Measurements from ENCODE around the gene TMEM42.

Gene TMEM42

DNA sequence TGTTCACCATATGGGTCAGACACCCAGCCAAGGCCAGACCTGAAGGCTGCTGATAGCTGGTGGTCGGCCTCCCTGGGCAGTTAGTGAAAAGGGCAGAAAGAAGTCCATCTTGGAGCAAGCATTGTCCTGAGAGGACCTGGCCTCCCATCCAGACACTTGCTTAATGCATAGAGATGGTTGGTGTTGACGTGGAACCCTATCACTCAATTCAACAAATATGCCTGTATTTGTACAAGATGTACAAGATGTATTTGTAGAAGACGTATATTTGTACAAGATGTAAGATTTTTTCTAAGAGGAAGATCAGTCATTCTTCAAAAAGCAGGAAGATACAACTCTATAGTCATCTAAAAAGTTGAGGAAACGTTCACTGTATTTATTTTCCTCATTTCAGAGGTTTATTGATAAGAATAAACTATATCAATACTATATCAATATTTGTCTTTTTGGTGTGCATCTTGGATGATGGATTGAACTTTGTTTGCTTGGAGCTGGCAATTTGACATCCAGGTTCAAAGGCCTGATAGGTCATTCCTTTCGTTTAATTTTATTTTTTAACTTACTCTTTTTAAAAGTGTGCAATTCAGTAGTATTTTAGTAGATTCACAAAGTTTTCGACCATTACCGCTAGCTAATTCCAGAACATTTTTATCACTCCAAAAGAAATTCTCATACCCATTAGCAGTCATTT lies 5.9 kb downstream of the TMEM42 start:
- TF ChIP-seq POLR2AphosphoS5 (IDR thresholded peaks at IDR 0.05; ENCODE audit: low read depth) (no peak), REST (IDR thresholded peaks at IDR 0.05; ENCODE audit: insufficient replicate concordance, low read depth) (no peak), GABPA (IDR thresholded peaks at IDR 0.05; ENCODE audit: low read depth) (no peak), SPI1 (IDR thresholded peaks at IDR 0.05; ENCODE audit: borderline replicate concordance, low read depth) (no peak), CTCF (IDR thresholded peaks at IDR 0.05; ENCODE audit: insufficient read depth, low read length) (no peak)
- DNase-seq (ENCODE audit: low read depth in 1 of 2, low spot score in 1 of 2) = no peak
- Histone ChIP-seq H3K27me3 (ENCODE audit: insufficient read depth, poor library complexity, severe bottlenecking) (no peaks in the 10 kb centered on the region), H3K27ac (replicated peaks) (no peak overlapping the region), H3K4me3 (replicated peaks; ENCODE audit: insufficient read depth, low read length) (no peak overlapping the region)

DNA sequence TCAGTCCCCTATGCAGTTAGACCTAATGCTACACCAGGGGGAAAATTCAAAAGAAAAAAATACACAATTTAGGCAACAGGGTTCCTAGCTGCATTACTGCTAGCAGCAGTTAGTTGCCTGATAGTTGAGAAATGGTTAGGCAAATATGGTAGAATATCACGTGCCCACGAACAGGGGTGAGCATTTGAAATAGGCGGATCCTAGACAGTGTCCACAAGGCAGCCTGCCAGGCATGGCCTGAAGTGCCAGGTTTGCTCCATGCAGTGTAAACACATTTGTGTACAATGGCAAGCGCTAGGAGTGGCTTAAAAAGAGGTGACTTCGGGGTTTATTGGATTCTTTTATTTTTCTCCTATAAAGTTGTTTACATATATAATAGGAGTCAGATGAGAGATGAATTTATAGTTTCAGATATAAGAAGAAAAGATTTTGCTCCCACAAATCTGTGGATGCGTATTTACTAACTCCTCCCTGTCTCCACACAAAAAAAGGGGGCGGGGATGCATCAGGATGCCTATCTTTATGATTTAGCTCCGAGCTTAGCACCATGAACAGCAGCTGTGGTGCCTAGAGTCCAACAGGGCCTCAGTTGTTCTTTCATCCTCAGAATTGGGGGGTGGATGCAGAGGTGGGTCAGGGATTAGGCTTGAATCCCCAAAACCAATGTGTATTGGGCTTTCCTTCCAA lies 8.8 kb downstream of the TMEM42 start:
- TF ChIP-seq REST (IDR thresholded peaks at IDR 0.05; ENCODE audit: insufficient replicate concordance, low read depth) (no peak), SPI1 (IDR thresholded peaks at IDR 0.05; ENCODE audit: borderline replicate concordance, low read depth) (no peak), GABPA (IDR thresholded peaks at IDR 0.05; ENCODE audit: low read depth) (no peak), CTCF (IDR thresholded peaks at IDR 0.05; ENCODE audit: insufficient read depth, low read length) (no peak), POLR2AphosphoS5 (IDR thresholded peaks at IDR 0.05; ENCODE audit: low read depth) (no peak)
- no peak for DNase-seq (ENCODE audit: low read depth in 1 of 2, low spot score in 1 of 2)
- H3K27me3 ChIP-seq (ENCODE audit: insufficient read depth, poor library complexity, severe bottlenecking) = no peaks in the 10 kb centered on the region
- H3K27ac ChIP-seq (replicated peaks) = no peak overlapping the region
- H3K4me3 ChIP-seq (replicated peaks; ENCODE audit: insufficient read depth, low read length) = no peak overlapping the region

GRCh38 chr3:44874308-44874707 lies 12.6 kb downstream of the TMEM42 start, which contains the start of gene TGM4:
Gene TGM4, plus strand, starts transcription at chr3:44874608. Its CDS starts 71 bp downstream, at chr3:44874679.
- H3K27ac ChIP-seq (replicated peaks) = no peak within 1 kb of the TSS
- H3K4me3 ChIP-seq (replicated peaks; ENCODE audit: insufficient read depth, low read length) = no peak within 1 kb of the TSS
- no peaks in the 10 kb centered on the region for H3K27me3 ChIP-seq (ENCODE audit: insufficient read depth, poor library complexity, severe bottlenecking)
- no peak for DNase-seq (ENCODE audit: low read depth in 1 of 2, low spot score in 1 of 2)
- TF ChIP-seq GABPA (IDR thresholded peaks at IDR 0.05; ENCODE audit: low read depth) = no peak
- TF ChIP-seq SPI1 (IDR thresholded peaks at IDR 0.05; ENCODE audit: borderline replicate concordance, low read depth) = no peak
- TF ChIP-seq POLR2AphosphoS5 (IDR thresholded peaks at IDR 0.05; ENCODE audit: low read depth) = no peak
- TF ChIP-seq CTCF (IDR thresholded peaks at IDR 0.05; ENCODE audit: insufficient read depth, low read length) = no peak
- no peak for TF ChIP-seq REST (IDR thresholded peaks at IDR 0.05; ENCODE audit: insufficient replicate concordance, low read depth)

All from HL-60 (cell line).